ENCODE data around the gene CD59. TPM values are rescaled to one million over a fixed set of nuclear protein-coding genes. Genes with fewer than 3 reads are reported as not detected.

CD59 gene
- total and polyA plus RNA-seq, 7 donors: 54.1 to 210 (median 174) TPM

GRCh38 chr11:33716243-33716642 is 20.0 kb downstream of the CD59 start:
- intact Hi-C loops (cut with DNase I): no loop called here
- no peak overlapping the region for H3K4me3 ChIP-seq
- peaks cover 0 to 16% (median 10%) of the 10 kb centered on the region in 4 donors for H3K4me1 ChIP-seq
- H3K9me3 ChIP-seq: no peaks in the 10 kb centered on the region
- H3K36me3 ChIP-seq: peaks cover 5 to 73% (median 18%) of the 10 kb centered on the region in 4 donors
- WGBS, 2 donors: 22 to 80% methylated on average over 2 of the region's 2 CpGs
- no peaks in the 10 kb centered on the region for H3K27me3 ChIP-seq
- TF ChIP-seq EP300 (IDR thresholded peaks at IDR 0.05): no peak
- TF ChIP-seq CTCF (IDR thresholded peaks at IDR 0.05): no peak
- TF ChIP-seq POLR2A (IDR thresholded peaks at IDR 0.05): no peak
- no peak for TF ChIP-seq POLR2AphosphoS5 (IDR thresholded peaks at IDR 0.05)
- H3K27ac ChIP-seq: peak overlapping the region in 1 of 4 donors; percentile 55
- no peak for DNase-seq

- H3K9me3 ChIP-seq: no peaks in the 10 kb centered on the region
- no peak overlapping the region for H3K27ac ChIP-seq
- peaks cover 10 to 71% (median 24%) of the 10 kb centered on the region in 4 donors for H3K36me3 ChIP-seq
- 39 to 76% methylated on average over 4 of the region's 4 CpGs for WGBS, 2 donors
- H3K4me3 ChIP-seq: no peak overlapping the region
- no peak for TF ChIP-seq EP300 (IDR thresholded peaks at IDR 0.05)
- no peak for TF ChIP-seq POLR2AphosphoS5 (IDR thresholded peaks at IDR 0.05)
- no peak for TF ChIP-seq CTCF (IDR thresholded peaks at IDR 0.05)
- no peak for TF ChIP-seq POLR2A (IDR thresholded peaks at IDR 0.05)
- no peak for DNase-seq
- intact Hi-C loops (cut with DNase I): no loop called here
- no peaks in the 10 kb centered on the region for H3K27me3 ChIP-seq
- H3K4me1 ChIP-seq: peaks cover 0 to 19% (median 4%) of the 10 kb centered on the region in 4 donors
These were observed 22.3 kb downstream of the CD59 start for GRCh38 chr11:33713856-33714398.

- DNase-seq: no peak
- H3K36me3 ChIP-seq: peaks cover 13 to 71% (median 25%) of the 10 kb centered on the region in 4 donors
- intact Hi-C loops (cut with DNase I): no loop called here
- H3K27ac ChIP-seq: no peak overlapping the region
- no peaks in the 10 kb centered on the region for H3K27me3 ChIP-seq
- 20 to 66% methylated on average over 5 of the region's 5 CpGs for WGBS, 2 donors
- peaks cover 0 to 19% (median 5%) of the 10 kb centered on the region in 4 donors for H3K4me1 ChIP-seq
- no peak for TF ChIP-seq CTCF (IDR thresholded peaks at IDR 0.05)
- no peak for TF ChIP-seq POLR2AphosphoS5 (IDR thresholded peaks at IDR 0.05)
- TF ChIP-seq POLR2A (IDR thresholded peaks at IDR 0.05): no peak
- no peak for TF ChIP-seq EP300 (IDR thresholded peaks at IDR 0.05)
- H3K9me3 ChIP-seq: no peaks in the 10 kb centered on the region
- no peak overlapping the region for H3K4me3 ChIP-seq
These were observed 22.9 kb downstream of the CD59 start for GRCh38 chr11:33713151-33713855.

GRCh38 chr11:33712436-33712835 is 23.8 kb downstream of the CD59 start:
- intact Hi-C loops (cut with DNase I): no loop called here
- TF ChIP-seq CTCF (IDR thresholded peaks at IDR 0.05) (no peak), POLR2A (IDR thresholded peaks at IDR 0.05) (no peak), POLR2AphosphoS5 (IDR thresholded peaks at IDR 0.05) (no peak), EP300 (IDR thresholded peaks at IDR 0.05) (no peak)
- peaks cover 0 to 19% (median 5%) of the 10 kb centered on the region in 4 donors for H3K4me1 ChIP-seq
- 67 to 78% methylated on average over 3 of the region's 3 CpGs for WGBS, 2 donors
- no peak overlapping the region for H3K4me3 ChIP-seq
- no peak overlapping the region for H3K27ac ChIP-seq
- no peak for DNase-seq
- H3K36me3 ChIP-seq: peaks cover 13 to 72% (median 25%) of the 10 kb centered on the region in 4 donors
- no peaks in the 10 kb centered on the region for H3K9me3 ChIP-seq
- no peaks in the 10 kb centered on the region for H3K27me3 ChIP-seq
